ENCODE measurements around the gene APLP2. TPM values are rescaled to one million over a fixed set of nuclear protein-coding genes. Genes with fewer than 3 reads are reported as not detected.
A peak's percentile ranks its signal among the peaks of the same experiment; 100 is the strongest.

The APLP2 gene
- total and polyA plus RNA-seq, 4 experiments from 2014 or later: 33.0 to 65.3 (median 50.3) TPM

DNA sequence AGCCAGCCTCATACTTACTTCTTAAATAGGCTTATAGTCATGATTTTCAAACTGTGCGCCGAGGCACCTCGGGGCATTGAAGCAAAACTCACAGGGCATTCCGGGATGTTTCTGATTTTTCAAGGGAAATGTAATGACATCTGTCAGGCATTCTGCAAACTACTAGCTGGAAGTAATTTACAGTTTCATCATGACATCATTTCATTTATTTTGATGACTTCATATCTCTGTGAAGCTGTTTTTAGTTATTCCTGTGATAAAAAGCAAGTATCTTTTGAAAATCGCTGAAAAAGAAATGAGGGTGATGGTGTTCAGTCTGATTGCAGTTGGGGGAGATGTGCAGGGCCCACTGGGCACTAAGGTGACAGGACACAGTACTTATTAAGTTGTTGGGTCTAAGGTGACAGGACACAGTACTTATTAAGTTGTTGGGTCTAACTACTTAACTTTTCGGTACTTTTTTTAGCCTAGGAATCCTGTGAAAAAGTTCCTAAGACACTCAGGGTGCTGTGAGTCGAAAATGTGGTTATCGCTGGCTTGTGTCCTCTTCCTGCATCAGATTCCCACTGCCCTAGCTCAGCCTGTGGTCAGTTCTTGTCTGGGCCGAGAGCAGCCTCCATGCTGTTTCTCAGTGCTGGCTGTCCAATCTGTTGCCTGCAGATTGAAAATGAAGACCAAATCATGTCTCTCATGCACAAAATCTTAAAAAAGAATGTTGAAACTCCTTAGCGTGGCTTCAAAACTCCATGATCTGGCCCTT, 42.6 kb downstream of the APLP2 start:
- intact Hi-C loops (cut with micrococcal nuclease): no loop called here
- Mint-ChIP-seq H3K4me1 (no peaks in the 10 kb centered on the region), H3K36me3 (peaks cover 33 to 38% of the 10 kb centered on the region in 2 donors), H3K4me3 (no peak overlapping the region), H3K27ac (no peak overlapping the region), H3K27me3 (no peaks in the 10 kb centered on the region), H3K9me3 (no peaks in the 10 kb centered on the region)
- H3K27ac ChIP-seq (ENCODE audit: low read depth, low read length): no peak overlapping the region
- peaks cover 6% of the 10 kb centered on the region for H3K36me3 ChIP-seq (ENCODE audit: insufficient read depth, low read length)
- H3K4me3 ChIP-seq (ENCODE audit: low read length in 2 of 2): no peak overlapping the region
- CTCF ChIA-PET (ENCODE audit: partially characterized antibody): interaction anchor here (1.1 kb wide), 1 partner anchor 20 kb away, joined by 4 read pairs; no protein-coding TSS in a partner anchor
- H3K27me3 ChIP-seq (ENCODE audit: insufficient read depth, low read length): no peaks in the 10 kb centered on the region
- POLR2A ChIA-PET (ENCODE audit: partially characterized antibody): interaction anchor here (0.7 kb wide), 1 partner anchor 117 kb away, joined by 3 read pairs; no protein-coding TSS in a partner anchor
- H3K4me1 ChIP-seq (ENCODE audit: insufficient read depth, low read length): no peaks in the 10 kb centered on the region
- DNase-seq: no peak
- H3K9me3 ChIP-seq (ENCODE audit: control insufficient read depth in 1 of 2, low read length in 2 of 2): no peaks in the 10 kb centered on the region

DNA sequence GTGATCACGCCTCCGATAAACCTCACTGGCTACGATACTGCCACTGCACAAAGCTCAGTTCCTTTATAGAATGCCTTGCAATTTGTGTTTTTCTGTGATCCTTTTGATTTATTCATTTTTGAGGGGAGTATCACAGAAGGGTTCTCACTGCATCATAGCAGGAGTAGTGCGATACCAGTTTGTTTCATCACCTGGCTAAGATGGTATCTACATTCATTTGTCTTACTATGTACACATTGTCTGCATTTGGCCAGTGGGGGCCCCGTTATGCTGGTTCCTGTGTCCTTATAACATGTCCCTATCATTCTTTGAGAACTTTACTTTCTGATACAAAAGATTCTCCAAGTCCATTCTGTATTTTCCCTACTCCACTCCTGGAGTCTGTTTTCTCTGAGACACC, 44.6 kb downstream of the APLP2 start:
- CTCF ChIA-PET (ENCODE audit: partially characterized antibody): interaction anchor here (1.2 kb wide), 1 partner anchor 18 kb away, joined by 4 read pairs; no protein-coding TSS in a partner anchor
- peaks cover 10 to 14% (median 13%) of the 10 kb centered on the region in 4 donors for H3K4me1 Mint-ChIP-seq
- no peaks in the 10 kb centered on the region for H3K27me3 Mint-ChIP-seq
- peaks cover 0 to 1% (median 0%) of the 10 kb centered on the region in 8 donors for H3K9me3 Mint-ChIP-seq
- no peak for DNase-seq
- no peaks in the 10 kb centered on the region for H3K27me3 ChIP-seq (ENCODE audit: insufficient read depth, low read length)
- H3K27ac ChIP-seq (ENCODE audit: low read depth, low read length): no peak overlapping the region
- no peak overlapping the region for H3K4me3 Mint-ChIP-seq
- H3K36me3 Mint-ChIP-seq: peaks cover 32 to 38% of the 10 kb centered on the region in 2 donors
- POLR2A ChIA-PET (ENCODE audit: partially characterized antibody): no interaction called here
- H3K4me1 ChIP-seq (ENCODE audit: insufficient read depth, low read length): peaks cover 17% of the 10 kb centered on the region
- H3K27ac Mint-ChIP-seq: no peak overlapping the region
- H3K4me3 ChIP-seq (ENCODE audit: low read length in 2 of 2): no peak overlapping the region
- intact Hi-C loops (cut with micrococcal nuclease): no loop called here
- peaks cover 6% of the 10 kb centered on the region for H3K36me3 ChIP-seq (ENCODE audit: insufficient read depth, low read length)
- no peaks in the 10 kb centered on the region for H3K9me3 ChIP-seq (ENCODE audit: control insufficient read depth in 1 of 2, low read length in 2 of 2)

DNA sequence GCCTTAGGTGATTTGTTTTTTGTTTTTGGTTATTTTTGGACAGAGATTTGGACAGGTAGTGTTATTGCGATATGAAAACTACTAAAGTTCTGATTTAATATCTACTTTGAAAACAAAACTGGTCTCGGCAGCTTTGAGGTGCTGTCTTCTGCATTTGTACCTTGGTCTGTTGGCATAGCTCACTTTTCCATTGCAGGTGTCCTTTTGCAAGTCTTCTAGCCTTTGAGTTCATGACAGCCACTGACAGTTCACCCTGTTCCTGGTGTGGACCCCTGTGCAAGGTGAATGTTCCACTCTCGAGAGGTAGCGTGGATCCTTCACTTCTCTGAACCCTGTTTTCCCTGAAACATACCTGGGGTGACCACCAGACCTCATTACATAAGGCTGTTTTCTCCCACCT, 45.0 kb downstream of the APLP2 start:
- ChIA-PET CTCF (ENCODE audit: partially characterized antibody) (interaction anchor here (1.2 kb wide), 1 partner anchor 18 kb away, joined by 4 read pairs; no protein-coding TSS in a partner anchor), POLR2A (ENCODE audit: partially characterized antibody) (no interaction called here)
- peaks cover 30 to 35% of the 10 kb centered on the region in 2 donors for H3K36me3 Mint-ChIP-seq
- H3K27me3 Mint-ChIP-seq: no peaks in the 10 kb centered on the region
- intact Hi-C loops (cut with micrococcal nuclease): no loop called here
- H3K27ac Mint-ChIP-seq: no peak overlapping the region
- peaks cover 0 to 1% (median 0%) of the 10 kb centered on the region in 8 donors for H3K9me3 Mint-ChIP-seq
- H3K9me3 ChIP-seq (ENCODE audit: control insufficient read depth in 1 of 2, low read length in 2 of 2): no peaks in the 10 kb centered on the region
- no peak overlapping the region for H3K4me3 ChIP-seq (ENCODE audit: low read length in 2 of 2)
- H3K27me3 ChIP-seq (ENCODE audit: insufficient read depth, low read length): no peaks in the 10 kb centered on the region
- H3K4me1 ChIP-seq (ENCODE audit: insufficient read depth, low read length): peaks cover 21% of the 10 kb centered on the region
- peaks cover 6% of the 10 kb centered on the region for H3K36me3 ChIP-seq (ENCODE audit: insufficient read depth, low read length)
- H3K4me1 Mint-ChIP-seq: peaks cover 13 to 18% (median 17%) of the 10 kb centered on the region in 4 donors
- DNase-seq: no peak
- no peak overlapping the region for H3K4me3 Mint-ChIP-seq
- H3K27ac ChIP-seq (ENCODE audit: low read depth, low read length): no peak overlapping the region

DNA sequence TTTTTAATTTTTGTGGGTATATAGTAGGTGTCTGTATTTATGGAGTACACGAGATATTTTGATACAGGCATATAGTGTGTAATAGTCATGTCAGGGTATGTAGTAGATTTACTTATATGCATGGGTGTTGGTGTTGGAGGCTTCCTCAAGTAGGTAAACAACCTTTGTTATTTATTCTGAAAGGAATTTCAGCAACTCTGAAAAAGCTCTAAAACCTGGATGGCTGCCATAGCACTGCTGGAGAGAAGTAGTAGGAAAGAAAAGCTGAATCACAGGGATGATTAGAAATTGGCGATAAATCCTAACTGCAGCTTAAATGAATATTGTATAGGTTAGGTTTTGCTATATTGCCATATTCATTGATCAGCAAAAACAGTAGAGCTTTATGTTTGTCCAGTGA, 45.5 kb downstream of the APLP2 start:
- Histone ChIP-seq H3K27me3 (ENCODE audit: insufficient read depth, low read length) (no peaks in the 10 kb centered on the region), H3K36me3 (ENCODE audit: insufficient read depth, low read length) (peaks cover 5% of the 10 kb centered on the region), H3K27ac (ENCODE audit: low read depth, low read length) (no peak overlapping the region), H3K9me3 (ENCODE audit: control insufficient read depth in 1 of 2, low read length in 2 of 2) (no peaks in the 10 kb centered on the region), H3K4me3 (ENCODE audit: low read length in 2 of 2) (no peak overlapping the region), H3K4me1 (ENCODE audit: insufficient read depth, low read length) (peaks cover 21% of the 10 kb centered on the region)
- DNase-seq: no peak
- Mint-ChIP-seq H3K9me3 (peaks cover 0 to 1% (median 0%) of the 10 kb centered on the region in 8 donors), H3K4me3 (no peak overlapping the region), H3K4me1 (peaks cover 15 to 22% (median 20%) of the 10 kb centered on the region in 4 donors), H3K27me3 (no peaks in the 10 kb centered on the region), H3K27ac (no peak overlapping the region), H3K36me3 (peaks cover 25 to 30% of the 10 kb centered on the region in 2 donors)
- ChIA-PET POLR2A (ENCODE audit: partially characterized antibody) (no interaction called here), CTCF (ENCODE audit: partially characterized antibody) (interaction anchor here (1.2 kb wide), 1 partner anchor 17 kb away, joined by 4 read pairs; no protein-coding TSS in a partner anchor)
- intact Hi-C loops (cut with micrococcal nuclease): no loop called here

DNA sequence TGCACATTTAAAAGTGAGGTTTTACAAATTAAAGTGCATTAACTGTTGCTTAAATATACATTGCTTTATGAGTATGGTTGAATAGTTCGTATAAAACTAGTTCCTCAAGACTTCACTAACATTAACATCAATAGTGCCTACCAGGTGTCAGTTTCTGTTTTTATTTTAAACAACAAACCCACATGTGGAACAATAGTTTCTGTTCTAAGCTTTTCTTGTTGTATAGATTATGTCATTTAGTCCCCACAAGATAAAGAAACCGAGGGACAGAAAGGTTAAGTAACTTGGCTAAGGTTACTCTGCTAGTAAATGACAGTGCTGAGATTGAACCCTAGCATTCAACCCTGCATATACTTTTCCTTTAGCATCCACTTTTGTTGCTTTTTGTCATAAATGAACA, 48.5 kb downstream of the APLP2 start:
- ChIA-PET CTCF (ENCODE audit: partially characterized antibody) (interaction anchor here (2.6 to 2.7 kb wide), 2 partner anchors 14 to 195 kb away, joined by 10 to 17 read pairs; no protein-coding TSS in a partner anchor), POLR2A (ENCODE audit: partially characterized antibody) (interaction anchor here (1.4 to 2.2 kb wide), 3 partner anchors 9 to 114 kb away, joined by 4 to 11 read pairs (median 6); no protein-coding TSS in a partner anchor)
- H3K4me3 Mint-ChIP-seq: peak overlapping the region in 1 of 8 donors; percentile 65
- Histone ChIP-seq H3K36me3 (ENCODE audit: insufficient read depth, low read length) (no peaks in the 10 kb centered on the region), H3K27ac (ENCODE audit: low read depth, low read length) (no peak overlapping the region), H3K4me1 (ENCODE audit: insufficient read depth, low read length) (peaks cover 40% of the 10 kb centered on the region), H3K9me3 (ENCODE audit: control insufficient read depth in 1 of 2, low read length in 2 of 2) (no peaks in the 10 kb centered on the region), H3K4me3 (ENCODE audit: low read length in 2 of 2) (no peak overlapping the region), H3K27me3 (ENCODE audit: insufficient read depth, low read length) (no peaks in the 10 kb centered on the region)
- H3K36me3 Mint-ChIP-seq: peaks cover 12 to 20% of the 10 kb centered on the region in 2 donors
- peaks cover 31 to 45% (median 39%) of the 10 kb centered on the region in 4 donors for H3K4me1 Mint-ChIP-seq
- H3K27ac Mint-ChIP-seq: no peak overlapping the region
- DNase-seq: no peak
- intact Hi-C loops (cut with micrococcal nuclease): no loop called here
- H3K9me3 Mint-ChIP-seq: peaks cover 0 to 1% (median 0%) of the 10 kb centered on the region in 8 donors
- H3K27me3 Mint-ChIP-seq: no peaks in the 10 kb centered on the region

DNA sequence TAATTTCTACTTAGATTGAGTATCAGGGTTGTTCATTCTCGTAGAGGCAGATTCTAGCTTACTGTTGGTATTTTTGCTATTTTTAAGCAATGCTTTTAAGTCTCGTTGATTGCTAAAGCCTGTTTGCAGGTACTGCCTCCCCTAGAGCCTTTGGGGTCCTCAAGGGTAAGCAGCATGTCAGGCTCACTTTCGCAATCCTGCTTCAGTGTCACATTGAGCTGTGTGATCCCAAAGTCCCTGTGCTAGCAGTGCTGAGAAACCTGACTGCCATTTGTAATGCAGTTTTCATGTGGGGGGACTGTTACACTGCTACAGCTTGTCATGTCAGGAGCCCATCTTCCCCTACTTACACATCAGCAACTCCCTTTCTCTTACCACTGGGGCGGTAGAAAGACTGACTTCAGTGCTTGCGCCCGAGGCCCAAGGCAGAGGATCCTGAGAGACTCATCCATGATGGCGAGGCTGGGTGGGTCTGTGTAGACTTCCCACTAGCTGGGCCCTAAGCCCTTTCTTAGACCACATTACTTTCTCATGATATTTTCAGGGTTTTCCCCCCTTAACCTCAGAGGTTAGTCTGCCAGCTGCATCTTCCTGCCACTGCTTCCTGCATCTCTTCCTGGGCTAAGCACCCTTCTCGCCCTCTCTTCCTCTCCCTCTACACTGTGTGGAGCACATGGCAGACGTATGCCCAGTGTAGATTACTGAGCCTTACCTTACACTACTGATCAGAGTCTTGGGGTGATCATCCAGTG, 49.1 kb downstream of the APLP2 start:
- peak; percentile 21 to 52 (median 35) for DNase-seq
- H3K4me1 Mint-ChIP-seq: peaks cover 31 to 45% (median 39%) of the 10 kb centered on the region in 4 donors
- POLR2A ChIA-PET (ENCODE audit: partially characterized antibody): interaction anchor here (1.4 to 2.2 kb wide), 4 partner anchors 9 to 117 kb away, joined by 4 to 11 read pairs (median 6); partner anchors contain the start of gene PRDM10
- H3K27ac Mint-ChIP-seq: peak overlapping the region in 1 of 7 donors; percentile 15
- Histone ChIP-seq H3K4me1 (ENCODE audit: insufficient read depth, low read length) (peaks cover 40% of the 10 kb centered on the region), H3K27me3 (ENCODE audit: insufficient read depth, low read length) (no peaks in the 10 kb centered on the region), H3K36me3 (ENCODE audit: insufficient read depth, low read length) (no peaks in the 10 kb centered on the region), H3K9me3 (ENCODE audit: control insufficient read depth in 1 of 2, low read length in 2 of 2) (no peaks in the 10 kb centered on the region), H3K27ac (ENCODE audit: low read depth, low read length) (no peak overlapping the region), H3K4me3 (ENCODE audit: low read length in 2 of 2) (no peak overlapping the region)
- H3K4me3 Mint-ChIP-seq: peak overlapping the region in 7 of 8 donors; percentile 1 to 66 (median 44)
- CTCF ChIA-PET (ENCODE audit: partially characterized antibody): interaction anchor here (2.6 to 2.7 kb wide), 2 partner anchors 13 to 196 kb away, joined by 10 to 17 read pairs; no protein-coding TSS in a partner anchor
- H3K36me3 Mint-ChIP-seq: peaks cover 19 to 21% of the 10 kb centered on the region in 2 donors
- intact Hi-C loops (cut with micrococcal nuclease): no loop called here
- H3K9me3 Mint-ChIP-seq: peaks cover 0 to 1% (median 0%) of the 10 kb centered on the region in 8 donors
- no peaks in the 10 kb centered on the region for H3K27me3 Mint-ChIP-seq
